ENCODE measurements around the gene PIK3CD.
"Not testable (repeated sequence)": the region's sequence is repeated elsewhere in the genome, so short reads cannot be mapped to it uniquely, and the experiment has no call there.

Gene PIK3CD

GRCh38 chr1:9737671-9738070 is 86.1 kb downstream of the PIK3CD start:
- TF ChIP-seq CTCF (IDR thresholded peaks at IDR 0.05; ENCODE audit: low read depth, low read length, missing control alignments), result no peak
- no peak for DNase-seq (ENCODE audit: low read depth)

GRCh38 chr1:9744106-9744799 is 92.7 kb downstream of the PIK3CD start:
- DNase-seq (ENCODE audit: low read depth), result no peak
- TF ChIP-seq CTCF (IDR thresholded peaks at IDR 0.05; ENCODE audit: low read depth, low read length, missing control alignments), result no peak

More at GRCh38 chr1:9737671-9738070, 86.1 kb downstream of the PIK3CD start:
- no peak overlapping the region for H3K4me3 ChIP-seq (ENCODE audit: low read depth, low read length)

GRCh38 chr1:9746211-9746610 is 94.7 kb downstream of the PIK3CD start:
- DNase-seq (ENCODE audit: low read depth), result no peak
- no peak overlapping the region for H3K4me3 ChIP-seq (ENCODE audit: low read depth, low read length)
- no peak for TF ChIP-seq CTCF (IDR thresholded peaks at IDR 0.05; ENCODE audit: low read depth, low read length, missing control alignments)

More at GRCh38 chr1:9744106-9744799, 92.7 kb downstream of the PIK3CD start:
- H3K4me3 ChIP-seq (ENCODE audit: low read depth, low read length), result no peak overlapping the region

DNA sequence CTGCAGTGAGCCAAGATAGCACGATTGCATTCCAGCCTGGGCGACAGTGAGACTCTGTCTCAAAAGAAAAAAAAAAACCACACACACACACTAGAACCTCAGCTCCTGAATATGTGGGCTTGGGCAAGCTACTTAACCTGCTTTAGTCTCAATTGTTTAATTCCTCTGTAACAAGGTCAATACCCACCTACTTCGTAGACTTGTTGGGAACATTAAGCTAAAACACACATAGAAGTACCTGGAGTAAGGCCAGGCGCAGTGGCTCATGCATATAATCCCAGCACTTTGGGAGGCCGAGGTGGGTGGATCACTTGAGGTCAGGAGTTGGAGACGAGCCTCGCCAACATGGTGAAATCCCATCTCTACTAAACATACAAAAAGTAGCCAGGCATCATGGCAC is 95.1 kb downstream of the PIK3CD start:
- H3K4me3 ChIP-seq (ENCODE audit: low read depth, low read length), result no peak overlapping the region
- no peak for TF ChIP-seq CTCF (IDR thresholded peaks at IDR 0.05; ENCODE audit: low read depth, low read length, missing control alignments)

DNA sequence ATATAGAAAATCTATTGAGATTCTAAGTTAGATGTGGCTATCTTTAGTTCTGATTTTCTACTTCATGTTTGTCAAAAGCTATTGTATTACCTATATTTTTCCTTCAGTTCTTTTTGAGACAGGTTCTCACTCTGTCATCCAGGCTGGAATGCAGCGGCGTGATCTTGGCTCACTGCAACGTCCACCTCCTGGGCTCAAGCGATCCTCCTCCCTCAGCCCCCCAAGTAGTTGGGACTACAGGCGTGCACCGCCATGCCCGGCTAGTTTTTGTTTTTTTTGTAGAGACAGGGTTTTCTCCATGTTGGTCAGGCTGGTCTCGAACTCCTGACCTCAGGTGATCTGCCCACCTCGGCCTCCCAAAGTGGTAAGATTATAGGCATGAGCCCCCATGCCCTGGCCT is 96.9 kb downstream of the PIK3CD start:
- DNase-seq (ENCODE audit: low read depth); H3K4me3 ChIP-seq (ENCODE audit: low read depth, low read length): not testable (repeated sequence)

More for the DNA sequence above, 95.1 kb downstream of the PIK3CD start:
- DNase-seq (ENCODE audit: low read depth), result no peak

DNA sequence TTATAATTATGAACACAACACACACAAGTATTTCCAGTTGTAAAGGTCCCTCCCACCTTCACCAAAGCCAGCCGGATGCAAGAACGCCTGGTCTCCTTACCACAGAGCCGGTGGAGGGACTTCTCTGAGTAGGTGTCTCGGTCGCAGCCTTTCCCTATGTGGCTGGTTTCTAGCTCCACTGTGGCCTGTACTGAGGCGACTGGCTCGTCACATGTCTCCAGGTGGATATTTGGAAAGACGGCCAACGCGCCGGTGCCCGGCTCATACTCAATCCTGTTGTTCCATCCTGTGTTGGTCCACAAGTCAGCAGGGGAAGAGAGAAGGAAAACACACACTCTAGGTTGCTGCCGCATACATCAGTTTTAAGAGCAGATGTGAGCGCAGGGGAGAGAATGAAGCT is 97.8 kb downstream of the PIK3CD start:
- no peak for TF ChIP-seq CTCF (IDR thresholded peaks at IDR 0.05; ENCODE audit: low read depth, low read length, missing control alignments)
- no peak overlapping the region for H3K4me3 ChIP-seq (ENCODE audit: low read depth, low read length)
- no peak for DNase-seq (ENCODE audit: low read depth)

- no peak for TF ChIP-seq CTCF (IDR thresholded peaks at IDR 0.05; ENCODE audit: low read depth, low read length, missing control alignments)
Observed at GRCh38 chr1:9751971-9752370, 100.4 kb downstream of the PIK3CD start.

More at GRCh38 chr1:9751971-9752370, 100.4 kb downstream of the PIK3CD start:
- DNase-seq (ENCODE audit: low read depth), result no peak
- H3K4me3 ChIP-seq (ENCODE audit: low read depth, low read length), result no peak overlapping the region
